Mesothelial cell of epicardium (in vitro differentiated cells): Measurements from ENCODE around the gene TPCN1. TPM values are rescaled to one million over a fixed set of nuclear protein-coding genes. Genes with fewer than 3 reads are reported as not detected.

Experiments
- DNase-seq, 2 experiments: peaks; one replicate each; pipeline ENCODE4 v3.0.0; 2021; ENCODE audit warnings: low spot score in 2 of 2; ENCODE audit not compliant: unreplicated experiment in 2 of 2
- H3K27ac Mint-ChIP-seq: 2 replicates; pipeline ENCODE4 v1.8.0; 2021; ENCODE audit warnings: mixed read lengths
- H3K27me3 Mint-ChIP-seq: 2 replicates; pipeline ENCODE4 v1.8.0; 2021; ENCODE audit warnings: low read depth, mixed read lengths
- H3K36me3 Mint-ChIP-seq: 2 replicates; pipeline ENCODE4 v1.8.0; 2021; ENCODE audit warnings: mixed read lengths
- H3K4me1 Mint-ChIP-seq: 2 replicates; pipeline ENCODE4 v1.8.0; 2021; ENCODE audit warnings: mixed read lengths
- H3K4me3 Mint-ChIP-seq: 2 replicates; pipeline ENCODE4 v1.8.0; 2021; ENCODE audit warnings: mild to moderate bottlenecking, moderate library complexity, mixed read lengths
- H3K9me3 Mint-ChIP-seq: 2 replicates; pipeline ENCODE4 v1.8.0; 2021; ENCODE audit warnings: mixed read lengths
- total RNA-seq: library from RNA; stranded (reverse); gene quantifications from 3 replicates; pipeline ENCODE4 v1.2.1, GENCODE V29; 2021
- TF ChIP-seq, protein P1 (sequence below): fragments of 200-600 bp; sonication (generic); IDR thresholded peaks from one replicate; pipeline ENCODE4 v1.5.0; 2021; ENCODE audit warnings: antibody characterized with exemption; ENCODE audit not compliant: unreplicated experiment

Gene TPCN1
- 40.0 to 46.0 TPM (median 42.7 TPM) in 3 replicates for total RNA-seq

DNA sequence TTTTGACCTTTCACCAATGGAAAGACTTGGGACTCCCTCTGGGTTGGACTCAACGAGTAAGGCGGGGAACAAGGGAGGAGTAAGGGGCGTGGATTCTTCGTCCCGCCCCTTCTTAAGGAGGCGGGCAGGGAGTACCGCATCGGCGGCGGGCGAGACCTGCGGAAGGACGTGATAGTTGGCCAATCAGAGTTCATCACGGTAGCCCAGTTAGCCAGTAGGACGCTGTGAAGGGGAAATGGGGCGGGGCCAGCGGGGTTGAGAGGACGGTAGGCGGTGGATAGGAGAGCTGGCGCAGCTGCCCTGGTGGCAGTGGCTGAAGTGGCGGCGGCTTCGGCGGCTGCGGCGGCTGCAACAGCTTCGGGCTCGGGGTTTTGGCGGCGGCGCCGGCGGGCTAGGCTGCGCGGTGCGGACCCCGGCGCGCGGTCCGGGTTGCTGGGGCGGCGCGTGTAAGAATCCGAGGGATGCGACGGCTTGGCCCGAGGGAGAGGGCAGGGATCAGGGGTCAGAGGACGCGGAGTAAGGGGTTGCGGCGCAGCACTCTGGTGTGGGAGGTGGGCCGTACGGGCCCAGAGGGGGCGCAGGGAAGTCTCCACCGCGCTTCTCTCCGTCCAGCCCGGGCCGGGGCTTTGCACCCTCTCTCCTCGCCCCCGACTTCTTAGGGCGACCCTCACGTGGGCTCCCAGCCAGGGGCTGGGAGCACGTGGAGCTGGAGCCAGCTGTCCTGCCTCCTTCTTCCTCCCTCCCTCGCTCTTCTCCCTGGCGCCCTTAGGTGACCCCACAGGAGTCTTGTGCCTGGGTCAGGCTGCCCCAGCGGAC, at the start of gene TPCN1:
Gene TPCN1, plus strand, starts transcription at position 284 of the 816 bp plus-strand sequence. CDS start 5,389 bp downstream, outside the sequence.
- TF ChIP-seq, protein P1, sequence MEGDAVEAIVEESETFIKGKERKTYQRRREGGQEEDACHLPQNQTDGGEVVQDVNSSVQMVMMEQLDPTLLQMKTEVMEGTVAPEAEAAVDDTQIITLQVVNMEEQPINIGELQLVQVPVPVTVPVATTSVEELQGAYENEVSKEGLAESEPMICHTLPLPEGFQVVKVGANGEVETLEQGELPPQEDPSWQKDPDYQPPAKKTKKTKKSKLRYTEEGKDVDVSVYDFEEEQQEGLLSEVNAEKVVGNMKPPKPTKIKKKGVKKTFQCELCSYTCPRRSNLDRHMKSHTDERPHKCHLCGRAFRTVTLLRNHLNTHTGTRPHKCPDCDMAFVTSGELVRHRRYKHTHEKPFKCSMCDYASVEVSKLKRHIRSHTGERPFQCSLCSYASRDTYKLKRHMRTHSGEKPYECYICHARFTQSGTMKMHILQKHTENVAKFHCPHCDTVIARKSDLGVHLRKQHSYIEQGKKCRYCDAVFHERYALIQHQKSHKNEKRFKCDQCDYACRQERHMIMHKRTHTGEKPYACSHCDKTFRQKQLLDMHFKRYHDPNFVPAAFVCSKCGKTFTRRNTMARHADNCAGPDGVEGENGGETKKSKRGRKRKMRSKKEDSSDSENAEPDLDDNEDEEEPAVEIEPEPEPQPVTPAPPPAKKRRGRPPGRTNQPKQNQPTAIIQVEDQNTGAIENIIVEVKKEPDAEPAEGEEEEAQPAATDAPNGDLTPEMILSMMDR, result no peak
- H3K9me3 Mint-ChIP-seq, result no peaks in the 10 kb centered on the region
- peak within 1 kb of the TSS; percentile 89 for H3K27ac Mint-ChIP-seq
- DNase-seq, result peak; percentile 98
- H3K4me1 Mint-ChIP-seq, result peaks cover 21% of the 10 kb centered on the region
- H3K36me3 Mint-ChIP-seq, result no peaks in the 10 kb centered on the region
- H3K4me3 Mint-ChIP-seq, result peak within 1 kb of the TSS; percentile 87
- no peaks in the 10 kb centered on the region for H3K27me3 Mint-ChIP-seq

DNA sequence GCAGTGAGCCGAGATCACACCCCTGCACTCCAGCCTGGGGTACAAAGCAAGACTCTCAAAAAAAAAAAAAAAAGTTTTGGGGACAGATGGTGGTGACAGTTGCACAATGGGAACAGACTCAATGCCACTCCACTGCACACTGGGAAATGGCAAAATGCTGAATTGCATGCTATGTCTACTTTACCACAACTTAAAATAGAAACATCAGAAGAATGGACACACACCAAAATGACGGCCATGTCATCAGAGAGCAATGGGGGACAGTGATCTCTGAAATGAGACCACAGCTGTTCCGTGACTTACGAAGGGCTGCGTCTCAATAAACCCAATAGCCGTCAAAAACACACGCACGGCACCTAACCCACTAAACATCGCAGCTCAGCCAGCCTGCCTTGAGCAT, 49.7 kb upstream of the TPCN1 start:
- H3K27ac Mint-ChIP-seq, result no peak overlapping the region
- no peaks in the 10 kb centered on the region for H3K9me3 Mint-ChIP-seq
- DNase-seq, result no peak
- TF ChIP-seq, protein P1, result no peak
- H3K36me3 Mint-ChIP-seq, result peaks cover 42% of the 10 kb centered on the region
- no peaks in the 10 kb centered on the region for H3K4me1 Mint-ChIP-seq
- H3K4me3 Mint-ChIP-seq, result no peak overlapping the region
- H3K27me3 Mint-ChIP-seq, result no peaks in the 10 kb centered on the region

DNA sequence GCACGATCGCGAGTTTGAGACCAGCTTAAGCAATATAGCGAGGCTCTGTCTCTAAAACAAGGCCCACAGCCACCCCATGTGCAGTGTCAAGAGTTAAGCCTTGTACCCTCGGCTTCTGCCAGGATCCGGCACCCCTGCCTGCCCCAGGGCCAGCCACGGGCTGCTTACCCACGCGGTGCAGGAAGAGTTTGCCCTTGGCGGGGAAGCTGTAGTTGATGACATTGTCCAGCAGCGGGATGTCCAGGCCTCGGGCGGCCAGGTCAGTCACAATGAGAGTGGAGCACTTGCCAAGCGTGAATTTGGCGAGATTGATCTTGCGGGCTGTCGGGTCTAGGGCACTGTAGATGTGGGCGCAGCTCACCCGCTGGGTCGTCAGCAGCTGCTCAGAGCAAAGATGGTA, 49.1 kb upstream of the TPCN1 start:
- no peak overlapping the region for H3K4me3 Mint-ChIP-seq

DNA sequence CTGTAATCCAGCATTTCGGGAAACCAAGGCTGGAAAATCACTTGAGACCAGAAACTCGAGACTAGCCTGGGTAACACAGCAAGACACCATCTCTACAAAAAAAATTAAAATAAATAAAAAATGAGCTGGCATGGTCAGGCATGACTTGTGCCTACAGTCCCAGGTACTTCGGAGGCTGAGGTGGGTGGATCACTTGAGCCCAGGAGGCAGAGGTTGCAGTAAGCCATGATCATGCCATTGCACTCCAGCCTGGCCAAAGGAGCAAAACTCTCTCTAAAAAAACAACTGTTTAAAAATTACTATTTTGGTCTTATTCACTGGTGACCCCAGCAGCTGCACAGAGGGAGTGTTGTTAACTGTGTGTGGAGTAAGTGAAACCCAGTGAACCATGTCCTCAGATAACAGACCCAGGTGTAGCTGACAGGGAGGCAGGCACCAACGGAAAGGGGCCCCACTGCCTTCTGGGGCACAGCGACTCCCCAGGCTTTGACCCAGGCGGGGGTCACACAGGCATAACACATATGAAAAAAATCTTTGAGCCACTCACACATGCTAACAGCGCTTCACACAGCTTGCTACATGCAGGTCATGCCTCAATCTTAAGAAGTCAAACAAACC, 48.1 kb upstream of the TPCN1 start:
- Mint-ChIP-seq H3K9me3 (peaks cover 8% of the 10 kb centered on the region), H3K4me1 (no peaks in the 10 kb centered on the region), H3K36me3 (peaks cover 54% of the 10 kb centered on the region), H3K27me3 (no peaks in the 10 kb centered on the region), H3K27ac (no peak overlapping the region), H3K4me3 (no peak overlapping the region)
- TF ChIP-seq, protein P1, result no peak
- no peak for DNase-seq

More for the DNA sequence above, 49.1 kb upstream of the TPCN1 start:
- Mint-ChIP-seq H3K36me3 (peaks cover 44% of the 10 kb centered on the region), H3K27ac (no peak overlapping the region), H3K27me3 (no peaks in the 10 kb centered on the region), H3K4me1 (no peaks in the 10 kb centered on the region), H3K9me3 (peaks cover 3% of the 10 kb centered on the region)
- DNase-seq, result no peak
- TF ChIP-seq, protein P1, result no peak

DNA sequence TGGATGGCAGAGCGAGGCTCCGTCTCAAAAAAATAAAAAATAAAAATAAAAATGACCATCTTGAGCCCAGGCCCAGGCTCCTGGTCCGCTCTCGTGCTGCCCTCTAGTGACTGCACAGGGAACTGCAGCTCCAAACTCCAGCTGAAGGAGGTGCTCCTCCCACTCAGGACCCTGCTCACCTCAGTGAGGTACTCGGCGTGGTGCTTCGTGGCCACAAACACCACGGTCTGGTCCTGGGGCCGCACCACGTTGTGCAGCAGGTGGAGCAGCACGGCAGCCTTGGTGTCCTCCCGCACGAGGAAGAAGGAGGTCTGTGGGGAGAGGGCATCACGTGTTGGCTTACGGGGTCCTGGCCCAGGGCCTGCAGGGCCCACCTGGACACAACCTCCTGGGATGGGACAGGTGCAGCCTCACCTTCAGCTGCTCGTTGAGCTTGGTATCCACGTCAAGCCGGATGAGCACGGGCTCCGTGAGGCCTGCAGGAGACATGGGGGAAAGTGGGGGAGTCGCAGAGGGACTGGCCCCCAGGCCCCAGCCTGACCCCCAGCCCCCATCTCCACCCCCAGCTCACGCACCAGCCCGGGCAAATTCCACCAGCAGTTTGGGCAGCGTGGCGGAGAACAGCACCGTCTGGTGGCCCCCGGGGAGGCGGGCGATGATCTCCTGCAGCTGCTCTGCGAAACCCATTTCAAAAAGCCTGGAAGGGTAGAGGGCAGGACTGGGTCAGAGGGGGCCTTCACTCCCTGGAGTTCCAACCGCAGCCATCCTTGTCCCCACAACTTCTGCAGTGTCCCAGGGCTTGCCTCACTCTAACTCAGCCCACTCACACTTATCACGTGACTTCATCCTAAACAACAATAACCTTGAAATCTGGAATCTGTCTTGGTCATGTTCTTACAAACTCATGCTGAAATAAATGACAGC, 46.5 kb upstream of the TPCN1 start:
- Mint-ChIP-seq H3K27me3 (no peaks in the 10 kb centered on the region), H3K9me3 (peaks cover 8% of the 10 kb centered on the region), H3K4me1 (no peaks in the 10 kb centered on the region), H3K36me3 (peaks cover 67% of the 10 kb centered on the region), H3K4me3 (no peak overlapping the region), H3K27ac (peak overlapping the region; percentile 87)
- TF ChIP-seq, protein P1, result peak; percentile 98
- DNase-seq, result peak; percentile 63 to 92
